GM12875 (cell line): ENCODE results near the gene CHSY3.

Experiments
- H3K4me3 ChIP-seq: one replicate; pipeline ENCODE4 v1.5.1; 2011; ENCODE audit warnings: low read depth, low read length, control low read depth
- CTCF ChIP-seq: IDR thresholded peaks from 2 replicates; pipeline ENCODE4 v1.5.1; 2011; ENCODE audit warnings: low read depth, mild to moderate bottlenecking, control low read depth, inconsistent platforms, low read length, moderate library complexity, borderline replicate concordance; ENCODE audit not compliant: insufficient read depth

Gene CHSY3

GRCh38 chr5:129991780-129992179 lies 87.5 kb downstream of the CHSY3 start:
- H3K4me3 ChIP-seq: no peak overlapping the region
- no peak for TF ChIP-seq CTCF

- no peak overlapping the region for H3K4me3 ChIP-seq
These were observed 92.6 kb downstream of the CHSY3 start for GRCh38 chr5:129996896-129997295.

GRCh38 chr5:130000460-130000859 lies 96.2 kb downstream of the CHSY3 start:
- TF ChIP-seq CTCF: no peak
- no peak overlapping the region for H3K4me3 ChIP-seq

More at GRCh38 chr5:129996896-129997295, 92.6 kb downstream of the CHSY3 start:
- TF ChIP-seq CTCF: no peak

- no peak for TF ChIP-seq CTCF
These were observed 97.9 kb downstream of the CHSY3 start for GRCh38 chr5:130002183-130002582.

GRCh38 chr5:130002876-130003275 lies 98.6 kb downstream of the CHSY3 start:
- TF ChIP-seq CTCF: no peak
- no peak overlapping the region for H3K4me3 ChIP-seq

More at GRCh38 chr5:130002183-130002582, 97.9 kb downstream of the CHSY3 start:
- H3K4me3 ChIP-seq: no peak overlapping the region

- H3K4me3 ChIP-seq: no peak overlapping the region
- no peak for TF ChIP-seq CTCF
These were observed 107.7 kb downstream of the CHSY3 start for GRCh38 chr5:130011986-130012385.

GRCh38 chr5:130017173-130017572 lies 112.9 kb downstream of the CHSY3 start:
- no peak overlapping the region for H3K4me3 ChIP-seq
- no peak for TF ChIP-seq CTCF
